Measurements from ENCODE around the gene SGK1. TPM values are rescaled to one million over a fixed set of nuclear protein-coding genes. Genes with fewer than 3 reads are reported as not detected.

Gene SGK1
- total and polyA plus RNA-seq, 10 of the 15 experiments (the other 5 are each of a cell fraction or from before 2014, with no cell fraction given), result 0.62 to 5.1 (median 2.9) TPM

GRCh38 chr6:134247231-134247833, 70.6 kb downstream of the SGK1 start (continued):
- TF ChIP-seq CHD1 (IDR thresholded peaks at IDR 0.05; ENCODE audit: low read depth, low read length) (no peak), CEBPZ (IDR thresholded peaks at IDR 0.05; ENCODE audit: low read depth, low read length) (no peak), HDGF (IDR thresholded peaks at IDR 0.05) (no peak), HCFC1 (IDR thresholded peaks at IDR 0.05; ENCODE audit: low read length) (no peak), ZZZ3 (IDR thresholded peaks at IDR 0.05; ENCODE audit: control insufficient read depth, insufficient read length, low read depth) (no peak), MXI1 (IDR thresholded peaks at IDR 0.05; ENCODE audit: low read depth, low read length) (peak; percentile 56; the same call in 1 of the 2 replicates), NRF1 (conservative IDR thresholded peaks at IDR 0.05; ENCODE audit: low read depth, low read length) (no peak), NR2F1 (conservative IDR thresholded peaks at IDR 0.05) (peak; percentile 93), SIX5 (IDR thresholded peaks at IDR 0.05; ENCODE audit: low read depth, low read length, severe bottlenecking) (no peak), HDAC2 (IDR thresholded peaks at IDR 0.05) (no peak), IKZF1 (conservative IDR thresholded peaks at IDR 0.05) (peak; percentile 99), MYC (IDR thresholded peaks at IDR 0.05; ENCODE audit: insufficient read depth, insufficient read length, insufficient replicate concordance, low read length, severe bottlenecking) (no peak), WRNIP1 (IDR thresholded peaks at IDR 0.05; ENCODE audit: borderline replicate concordance, low read depth, low read length) (no peak), SREBF1 (IDR thresholded peaks at IDR 0.05; ENCODE audit: low read length) (peak; percentile 16; the same call in 1 of the 2 replicates), RFX5 (IDR thresholded peaks at IDR 0.05; ENCODE audit: low read depth, low read length) (no peak), MTA2 (IDR thresholded peaks at IDR 0.05; ENCODE audit: low read depth) (peak; percentile 96), ZBTB33 (IDR thresholded peaks at IDR 0.05) (no peak; the same call in 1 of the 2 replicates), ZSCAN29 (IDR thresholded peaks at IDR 0.05) (peak; percentile 99), MEF2A (IDR thresholded peaks at IDR 0.05; ENCODE audit: insufficient read depth, low read depth, low read length) (peak; percentile 92), PAX5 (IDR thresholded peaks at IDR 0.05; ENCODE audit: borderline replicate concordance, low read depth, low read length) (peak; percentile 90; the same call in 1 of the 2 replicates), PML (IDR thresholded peaks at IDR 0.05; ENCODE audit: low read length) (peak; percentile 98), ETV6 (conservative IDR thresholded peaks at IDR 0.05 in 1 of 2, IDR thresholded peaks at IDR 0.05 in 1 of 2; ENCODE audit: borderline replicate concordance in 1 of 2, low read depth in 1 of 2) (peak in 1 of 2 experiments; percentile 100; a peak in 2 of 4 replicates)
- TF ChIP-seq, protein P1, sequence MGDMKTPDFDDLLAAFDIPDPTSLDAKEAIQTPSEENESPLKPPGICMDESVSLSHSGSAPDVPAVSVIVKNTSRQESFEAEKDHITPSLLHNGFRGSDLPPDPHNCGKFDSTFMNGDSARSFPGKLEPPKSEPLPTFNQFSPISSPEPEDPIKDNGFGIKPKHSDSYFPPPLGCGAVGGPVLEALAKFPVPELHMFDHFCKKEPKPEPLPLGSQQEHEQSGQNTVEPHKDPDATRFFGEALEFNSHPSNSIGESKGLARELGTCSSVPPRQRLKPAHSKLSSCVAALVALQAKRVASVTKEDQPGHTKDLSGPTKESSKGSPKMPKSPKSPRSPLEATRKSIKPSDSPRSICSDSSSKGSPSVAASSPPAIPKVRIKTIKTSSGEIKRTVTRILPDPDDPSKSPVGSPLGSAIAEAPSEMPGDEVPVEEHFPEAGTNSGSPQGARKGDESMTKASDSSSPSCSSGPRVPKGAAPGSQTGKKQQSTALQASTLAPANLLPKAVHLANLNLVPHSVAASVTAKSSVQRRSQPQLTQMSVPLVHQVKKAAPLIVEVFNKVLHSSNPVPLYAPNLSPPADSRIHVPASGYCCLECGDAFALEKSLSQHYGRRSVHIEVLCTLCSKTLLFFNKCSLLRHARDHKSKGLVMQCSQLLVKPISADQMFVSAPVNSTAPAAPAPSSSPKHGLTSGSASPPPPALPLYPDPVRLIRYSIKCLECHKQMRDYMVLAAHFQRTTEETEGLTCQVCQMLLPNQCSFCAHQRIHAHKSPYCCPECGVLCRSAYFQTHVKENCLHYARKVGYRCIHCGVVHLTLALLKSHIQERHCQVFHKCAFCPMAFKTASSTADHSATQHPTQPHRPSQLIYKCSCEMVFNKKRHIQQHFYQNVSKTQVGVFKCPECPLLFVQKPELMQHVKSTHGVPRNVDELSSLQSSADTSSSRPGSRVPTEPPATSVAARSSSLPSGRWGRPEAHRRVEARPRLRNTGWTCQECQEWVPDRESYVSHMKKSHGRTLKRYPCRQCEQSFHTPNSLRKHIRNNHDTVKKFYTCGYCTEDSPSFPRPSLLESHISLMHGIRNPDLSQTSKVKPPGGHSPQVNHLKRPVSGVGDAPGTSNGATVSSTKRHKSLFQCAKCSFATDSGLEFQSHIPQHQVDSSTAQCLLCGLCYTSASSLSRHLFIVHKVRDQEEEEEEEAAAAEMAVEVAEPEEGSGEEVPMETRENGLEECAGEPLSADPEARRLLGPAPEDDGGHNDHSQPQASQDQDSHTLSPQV (IDR thresholded peaks at IDR 0.05), result no peak
